DND-41 (cell line): ENCODE data around the gene LYZL1.
"Not testable (repeated sequence)": the region's sequence is repeated elsewhere in the genome, so short reads cannot be mapped to it uniquely, and the experiment has no call there.

Source experiments
- ATAC-seq: fragments of 200-7000 bp; cut with Tn5 transposase; 3 replicates; pipeline ENCODE4 v1.9.1; 2021; ENCODE audit warnings: low read depth; ENCODE audit not compliant: insufficient read depth
- DNase-seq: peaks from one replicate; pipeline ENCODE4 v3.0.0-alpha.2; 2020
- H2AFZ ChIP-seq: 2 replicates; pipeline ENCODE4 v1.6.0; 2012; ENCODE audit warnings: low read depth, low read length
- H3K27ac ChIP-seq: 2 replicates; pipeline ENCODE4 v1.5.1; 2012; ENCODE audit warnings: low read length, inconsistent platforms
- H3K27me3 ChIP-seq: fragments of 200-600 bp; sonication (generic); 2 replicates; pipeline ENCODE4 v1.6.0; 2012; ENCODE audit warnings: low read length, mild to moderate bottlenecking, inconsistent platforms; ENCODE audit not compliant: insufficient read depth, poor library complexity
- H3K36me3 ChIP-seq: 2 replicates; pipeline ENCODE4 v1.5.1; 2012; ENCODE audit warnings: low read length, inconsistent platforms; ENCODE audit not compliant: insufficient read depth
- H3K4me1 ChIP-seq: 2 replicates; pipeline ENCODE4 v1.5.1; 2012; ENCODE audit warnings: mild to moderate bottlenecking, low read length; ENCODE audit not compliant: insufficient read depth
- H3K4me2 ChIP-seq: 2 replicates; pipeline ENCODE4 v1.6.0; 2012; ENCODE audit warnings: mild to moderate bottlenecking, moderate library complexity, low read length, inconsistent platforms; ENCODE audit not compliant: insufficient read depth
- H3K4me3 ChIP-seq, 2 experiments: fragments of 200-600 bp in 1 of 2; shearing (Covaris generic) in 1 of 2; 2 replicates each; pipeline ENCODE4 v1.5.1; 2012 to 2016; ENCODE audit warnings: inconsistent platforms in 2 of 2, low read length in 2 of 2, mild to moderate bottlenecking in 2 of 2, low read depth in 1 of 2, moderate library complexity in 1 of 2
- H3K79me2 ChIP-seq: 2 replicates; pipeline ENCODE4 v1.6.0; 2012; ENCODE audit warnings: low read length, inconsistent platforms; ENCODE audit not compliant: insufficient read depth
- H3K9ac ChIP-seq: 2 replicates; pipeline ENCODE4 v1.6.0; 2012; ENCODE audit warnings: low read depth, mild to moderate bottlenecking, inconsistent platforms, low read length, moderate library complexity
- H3K9me3 ChIP-seq: 2 replicates; pipeline ENCODE4 v1.5.1; 2012; ENCODE audit warnings: low read length, moderate library complexity, mild to moderate bottlenecking, inconsistent platforms; ENCODE audit not compliant: insufficient read depth, severe bottlenecking
- H4K20me1 ChIP-seq: 2 replicates; pipeline ENCODE4 v1.6.0; 2012; ENCODE audit warnings: low read length; ENCODE audit not compliant: insufficient read depth
- EZH2 ChIP-seq: IDR thresholded peaks from 3 replicates; pipeline ENCODE4 v1.6.1; 2012; ENCODE audit warnings: borderline replicate concordance, low read depth, mild to moderate bottlenecking, moderate library complexity, low read length, inconsistent platforms; ENCODE audit not compliant: severe bottlenecking

Gene LYZL1

DNA sequence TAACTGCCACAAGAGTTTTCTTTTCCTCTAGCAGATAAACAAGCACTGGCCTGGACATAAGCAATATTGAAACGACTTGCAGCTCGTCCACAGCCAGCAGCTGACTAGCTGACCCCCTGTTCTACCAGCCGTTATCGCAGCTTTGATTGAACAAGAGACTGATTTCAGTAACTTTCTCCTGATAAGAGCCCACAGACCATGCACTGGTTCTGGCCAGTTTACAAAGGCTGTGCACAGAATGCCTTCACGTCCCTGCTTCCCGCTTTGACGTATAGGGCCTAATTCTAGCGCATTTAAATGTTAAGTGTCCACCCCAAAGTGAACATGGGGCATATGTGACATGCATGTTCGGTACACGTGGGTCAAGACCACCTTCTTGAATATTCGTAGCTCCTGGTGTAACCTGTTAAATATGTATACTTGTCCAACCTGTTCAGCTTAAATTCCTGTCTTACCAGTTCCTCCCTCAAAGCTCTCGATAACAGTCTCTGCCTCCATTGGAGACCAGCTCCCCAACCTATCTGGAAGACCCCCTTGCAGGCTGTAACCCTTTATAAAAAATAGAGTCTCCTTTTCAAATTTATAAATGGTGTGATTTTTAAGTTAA lies 69.2 kb downstream of the LYZL1 start:
- H3K79me2 ChIP-seq, result no peaks in the 10 kb centered on the region
- H3K4me2 ChIP-seq, result no peak overlapping the region
- H3K9ac ChIP-seq, result no peak overlapping the region
- ATAC-seq (no peak), DNase-seq (no peak)
- H3K4me1 ChIP-seq, result no peaks in the 10 kb centered on the region
- TF ChIP-seq EZH2, result no peak
- H3K9me3 ChIP-seq, result no peaks in the 10 kb centered on the region
- H3K27ac ChIP-seq, result no peak overlapping the region
- H3K27me3 ChIP-seq, result no peaks in the 10 kb centered on the region
- no peaks in the 10 kb centered on the region for H3K36me3 ChIP-seq
- H3K4me3 ChIP-seq, result no peak overlapping the region
- no peak overlapping the region for H2AFZ ChIP-seq
- H4K20me1 ChIP-seq, result no peaks in the 10 kb centered on the region

DNA sequence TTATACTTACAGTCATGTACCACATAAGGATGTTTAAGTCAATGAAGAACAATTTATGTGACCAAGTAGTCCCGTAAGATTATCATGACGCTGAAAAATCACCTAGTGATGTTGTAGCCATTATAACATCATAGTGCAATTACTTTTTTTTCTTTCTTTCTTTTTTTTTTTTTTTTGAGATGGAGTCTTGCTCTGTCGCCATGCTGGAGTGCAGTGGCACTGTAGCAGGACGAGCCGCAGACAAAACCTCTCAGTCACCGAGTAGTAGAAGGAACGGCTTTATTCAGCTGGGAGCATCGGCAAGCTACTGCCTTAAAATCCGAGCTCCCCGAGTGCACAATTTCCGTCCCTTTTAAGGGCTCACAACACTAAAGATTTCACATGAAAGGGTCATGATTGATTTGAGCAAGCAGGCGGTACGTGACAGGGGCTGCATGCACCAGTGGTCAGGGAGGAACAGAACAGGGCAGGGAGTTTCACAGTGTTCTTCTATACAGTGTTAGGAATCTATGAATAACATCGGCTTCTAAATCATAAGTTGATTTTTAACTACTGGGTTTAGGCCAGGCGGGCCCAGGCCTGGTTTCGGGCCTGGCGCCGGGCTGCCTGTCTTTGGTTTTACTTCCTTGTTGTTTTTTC lies 71.5 kb downstream of the LYZL1 start:
- not testable (repeated sequence) for H3K36me3 ChIP-seq, H3K27me3 ChIP-seq, DNase-seq, H3K9ac ChIP-seq, ATAC-seq, H3K4me1 ChIP-seq, H3K4me3 ChIP-seq, H4K20me1 ChIP-seq, H3K4me2 ChIP-seq, H3K79me2 ChIP-seq, H3K9me3 ChIP-seq, H2AFZ ChIP-seq, H3K27ac ChIP-seq
